Panc1 (cell line): ENCODE measurements around the gene BABAM2. TPM values are rescaled to one million over a fixed set of nuclear protein-coding genes. Genes with fewer than 3 reads are reported as not detected.

ENCODE experiments used
- ATAC-seq: fragments of 200-7000 bp; cut with Tn5 transposase; 2 replicates; pipeline ENCODE4 v1.9.1; 2020; ENCODE audit warnings: mild to moderate bottlenecking, moderate library complexity
- BruUV-seq: library from RNA; stranded (reverse); fragments of 400-500 nt; replicated peaks from 2 replicates; lab custom pipeline; 2021; lab: Mats Ljungman, UMichigan
- CTCF ChIA-PET: fragments of 300-600 bp; sonication (Branson Sonifier 250); formaldehyde crosslinking; loops from one replicate; lab custom pipeline; 2022; ENCODE audit warnings: antibody characterized with exemption; lab: Charles Lee
- POLR2A ChIA-PET: fragments of 300-600 bp; sonication (Branson Sonifier 250); formaldehyde crosslinking; loops from one replicate; lab custom pipeline; 2022; ENCODE audit warnings: antibody characterized with exemption; lab: Charles Lee
- DNase-seq: peaks from one replicate; pipeline ENCODE4 v3.0.0-alpha.2; 2010; ENCODE audit warnings: low read depth, low spot score
- H3K27ac ChIP-seq: 2 replicates; pipeline ENCODE4 v1.5.1; 2011; ENCODE audit warnings: mild to moderate bottlenecking, low read length, inconsistent platforms
- H3K27me3 ChIP-seq: fragments of 200-500 bp; sonication (Bioruptor generic); 2 replicates; pipeline ENCODE4 v1.6.0; 2014; ENCODE audit warnings: low read length, inconsistent platforms; ENCODE audit not compliant: control insufficient read depth, insufficient read depth
- H3K36me3 ChIP-seq: fragments of 200-500 bp; sonication (Bioruptor generic); 2 replicates; pipeline ENCODE4 v1.5.1; 2014; ENCODE audit warnings: inconsistent platforms, mild to moderate bottlenecking, low read length, moderate library complexity; ENCODE audit not compliant: control insufficient read depth, insufficient read depth
- H3K4me1 ChIP-seq: 2 replicates; pipeline ENCODE4 v1.5.1; 2011; ENCODE audit warnings: inconsistent platforms, mild to moderate bottlenecking, low read length, moderate library complexity; ENCODE audit not compliant: control insufficient read depth, insufficient read depth
- H3K4me3 ChIP-seq, 2 experiments: 2 replicates each; pipeline ENCODE4 v1.5.1; 2011 to 2012; ENCODE audit warnings: low read depth in 2 of 2, low read length in 2 of 2, mild to moderate bottlenecking in 2 of 2, inconsistent platforms in 1 of 2, moderate library complexity in 1 of 2
- H3K9me3 ChIP-seq: fragments of 200-500 bp; sonication (Bioruptor generic); 2 replicates; pipeline ENCODE4 v1.5.1; 2014; ENCODE audit warnings: low read depth, mild to moderate bottlenecking, inconsistent platforms, low read length, moderate library complexity; ENCODE audit not compliant: control insufficient read depth, insufficient read depth
- POLR2AphosphoS5 ChIP-seq: IDR thresholded peaks from 2 replicates; pipeline ENCODE4 v1.6.1; 2012; ENCODE audit warnings: mild to moderate bottlenecking, low read depth, low read length, moderate library complexity
- SIN3A ChIP-seq: IDR thresholded peaks from 2 replicates; pipeline ENCODE4 v1.6.1; 2012; ENCODE audit warnings: low read depth, mild to moderate bottlenecking, low read length, moderate library complexity, borderline replicate concordance; ENCODE audit not compliant: insufficient read depth
- TCF7L2 ChIP-seq: IDR thresholded peaks from 2 replicates; pipeline ENCODE4 v1.6.1; 2011; ENCODE audit warnings: mild to moderate bottlenecking, low read depth, low read length, inconsistent platforms
- in situ Hi-C: cut with HindIII; loops from 2 replicates; pipeline ENCODE4 v1.10.0; 2016; ENCODE audit warnings: low sequenced_read_pairs, low pct_unique_long_range_greater_than_20kb
- intact Hi-C: fragments of 100-400 bp; cut with micrococcal nuclease; formaldehyde crosslinking; loops from one replicate; pipeline ENCODE4 v1.10.0; 2022; ENCODE audit not compliant: unreplicated experiment
- total RNA-seq: library from RNA; stranded (reverse); gene quantifications from one replicate; pipeline ENCODE4 v1.2.1, GENCODE V29; 2021; ENCODE audit not compliant: unreplicated experiment
- TF ChIP-seq, protein P1 (sequence below): fragments of 450-650 bp; IDR thresholded peaks from 2 replicates; pipeline ENCODE4 v1.5.1; 2017; ENCODE audit warnings: mild to moderate bottlenecking
- TF ChIP-seq, protein P2 (sequence below), 2 experiments: IDR thresholded peaks; 2 replicates each; pipeline ENCODE4 v1.6.1; 2011 to 2012; ENCODE audit warnings: low read depth in 2 of 2, control low read depth in 1 of 2, low read length in 1 of 2, mild to moderate bottlenecking in 1 of 2, moderate library complexity in 1 of 2; ENCODE audit not compliant: insufficient read depth in 1 of 2

The BABAM2 gene
- total RNA-seq, 1 experiment from 2014 or later: 31.2 TPM

DNA sequence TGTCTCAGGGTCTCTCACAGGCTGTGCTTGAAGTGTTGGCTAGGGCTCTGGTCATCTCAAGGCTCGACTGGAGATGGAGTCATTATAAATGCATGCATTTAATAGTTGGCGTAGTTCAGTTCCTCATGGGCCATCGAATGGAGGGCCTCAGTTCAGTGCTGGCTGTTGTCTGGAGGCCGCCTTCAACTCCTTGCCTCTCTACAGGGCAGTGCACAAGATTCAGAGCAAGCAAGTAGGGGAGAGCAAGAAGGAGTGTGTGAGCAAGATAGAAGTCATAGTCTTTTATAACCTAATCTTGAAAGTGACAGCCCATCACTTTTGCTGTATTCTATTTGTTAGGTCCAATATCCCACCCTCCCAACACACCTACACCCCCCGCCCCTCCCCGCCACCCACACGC lies 137.5 kb downstream of the BABAM2 start:
- H3K36me3 ChIP-seq: no peaks in the 10 kb centered on the region
- DNase-seq (no peak), ATAC-seq (no peak)
- POLR2A ChIA-PET: no interaction called here
- TF ChIP-seq TCF7L2 (no peak), SIN3A (no peak), POLR2AphosphoS5 (no peak)
- TF ChIP-seq, protein P1, sequence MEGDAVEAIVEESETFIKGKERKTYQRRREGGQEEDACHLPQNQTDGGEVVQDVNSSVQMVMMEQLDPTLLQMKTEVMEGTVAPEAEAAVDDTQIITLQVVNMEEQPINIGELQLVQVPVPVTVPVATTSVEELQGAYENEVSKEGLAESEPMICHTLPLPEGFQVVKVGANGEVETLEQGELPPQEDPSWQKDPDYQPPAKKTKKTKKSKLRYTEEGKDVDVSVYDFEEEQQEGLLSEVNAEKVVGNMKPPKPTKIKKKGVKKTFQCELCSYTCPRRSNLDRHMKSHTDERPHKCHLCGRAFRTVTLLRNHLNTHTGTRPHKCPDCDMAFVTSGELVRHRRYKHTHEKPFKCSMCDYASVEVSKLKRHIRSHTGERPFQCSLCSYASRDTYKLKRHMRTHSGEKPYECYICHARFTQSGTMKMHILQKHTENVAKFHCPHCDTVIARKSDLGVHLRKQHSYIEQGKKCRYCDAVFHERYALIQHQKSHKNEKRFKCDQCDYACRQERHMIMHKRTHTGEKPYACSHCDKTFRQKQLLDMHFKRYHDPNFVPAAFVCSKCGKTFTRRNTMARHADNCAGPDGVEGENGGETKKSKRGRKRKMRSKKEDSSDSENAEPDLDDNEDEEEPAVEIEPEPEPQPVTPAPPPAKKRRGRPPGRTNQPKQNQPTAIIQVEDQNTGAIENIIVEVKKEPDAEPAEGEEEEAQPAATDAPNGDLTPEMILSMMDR: no peak
- TF ChIP-seq, protein P2, sequence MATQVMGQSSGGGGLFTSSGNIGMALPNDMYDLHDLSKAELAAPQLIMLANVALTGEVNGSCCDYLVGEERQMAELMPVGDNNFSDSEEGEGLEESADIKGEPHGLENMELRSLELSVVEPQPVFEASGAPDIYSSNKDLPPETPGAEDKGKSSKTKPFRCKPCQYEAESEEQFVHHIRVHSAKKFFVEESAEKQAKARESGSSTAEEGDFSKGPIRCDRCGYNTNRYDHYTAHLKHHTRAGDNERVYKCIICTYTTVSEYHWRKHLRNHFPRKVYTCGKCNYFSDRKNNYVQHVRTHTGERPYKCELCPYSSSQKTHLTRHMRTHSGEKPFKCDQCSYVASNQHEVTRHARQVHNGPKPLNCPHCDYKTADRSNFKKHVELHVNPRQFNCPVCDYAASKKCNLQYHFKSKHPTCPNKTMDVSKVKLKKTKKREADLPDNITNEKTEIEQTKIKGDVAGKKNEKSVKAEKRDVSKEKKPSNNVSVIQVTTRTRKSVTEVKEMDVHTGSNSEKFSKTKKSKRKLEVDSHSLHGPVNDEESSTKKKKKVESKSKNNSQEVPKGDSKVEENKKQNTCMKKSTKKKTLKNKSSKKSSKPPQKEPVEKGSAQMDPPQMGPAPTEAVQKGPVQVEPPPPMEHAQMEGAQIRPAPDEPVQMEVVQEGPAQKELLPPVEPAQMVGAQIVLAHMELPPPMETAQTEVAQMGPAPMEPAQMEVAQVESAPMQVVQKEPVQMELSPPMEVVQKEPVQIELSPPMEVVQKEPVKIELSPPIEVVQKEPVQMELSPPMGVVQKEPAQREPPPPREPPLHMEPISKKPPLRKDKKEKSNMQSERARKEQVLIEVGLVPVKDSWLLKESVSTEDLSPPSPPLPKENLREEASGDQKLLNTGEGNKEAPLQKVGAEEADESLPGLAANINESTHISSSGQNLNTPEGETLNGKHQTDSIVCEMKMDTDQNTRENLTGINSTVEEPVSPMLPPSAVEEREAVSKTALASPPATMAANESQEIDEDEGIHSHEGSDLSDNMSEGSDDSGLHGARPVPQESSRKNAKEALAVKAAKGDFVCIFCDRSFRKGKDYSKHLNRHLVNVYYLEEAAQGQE (IDR thresholded peaks at IDR 0.05; ENCODE audit: insufficient read depth in 1 of 2, low read depth in 2 of 2, low read length in 1 of 2): no peak
- no peaks in the 10 kb centered on the region for H3K27me3 ChIP-seq
- CTCF ChIA-PET: no interaction called here
- intact Hi-C loops: no loop called here
- H3K4me1 ChIP-seq: no peaks in the 10 kb centered on the region
- no peak overlapping the region for H3K27ac ChIP-seq
- no peaks in the 10 kb centered on the region for H3K9me3 ChIP-seq
- H3K4me3 ChIP-seq: no peak overlapping the region
- in situ Hi-C loops: no loop called here
- BruUV-seq: no TSS peak

DNA sequence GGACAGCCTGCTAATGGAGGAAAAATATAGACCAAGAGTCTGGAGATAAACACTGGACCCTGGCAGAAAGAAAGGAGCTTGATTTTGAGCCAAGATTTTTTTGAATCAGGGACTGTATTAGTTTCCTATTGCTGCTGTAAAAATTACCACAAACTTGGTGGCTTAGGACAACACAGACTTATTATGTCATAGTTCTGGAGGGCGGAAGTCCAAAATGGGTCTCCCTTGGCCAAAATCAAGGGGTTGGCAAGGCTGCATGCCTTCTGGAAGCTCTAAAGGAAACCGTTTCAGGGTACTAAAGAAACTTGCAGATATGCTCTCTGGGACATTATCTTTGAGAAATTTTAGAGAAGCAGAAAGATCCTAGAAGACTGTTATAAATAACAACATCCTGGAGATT lies 140.1 kb downstream of the BABAM2 start:
- DNase-seq: no peak
- no peaks in the 10 kb centered on the region for H3K9me3 ChIP-seq

DNA sequence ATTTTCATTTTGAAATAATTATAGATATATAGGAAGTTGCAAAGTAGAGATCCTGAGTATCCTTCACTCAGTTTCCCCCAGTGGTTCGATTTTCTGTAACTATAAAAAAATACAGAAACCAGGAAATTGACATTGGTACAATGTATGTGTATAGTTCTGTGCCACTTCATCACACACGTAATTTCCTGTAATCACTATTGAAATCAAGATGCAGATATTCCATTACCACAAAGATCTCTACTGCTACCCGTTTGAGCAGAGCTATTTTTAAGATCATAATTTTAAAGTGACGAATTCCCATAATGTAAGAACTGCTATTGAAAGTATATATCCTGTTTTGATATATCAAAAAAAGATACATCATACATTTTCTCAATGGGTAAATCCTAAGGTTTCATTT lies 142.3 kb downstream of the BABAM2 start:
- intact Hi-C loops (no loop called here), in situ Hi-C loops (no loop called here)
- BruUV-seq: no TSS peak
- ATAC-seq: no peak
- H3K36me3 ChIP-seq: no peaks in the 10 kb centered on the region
- H3K27ac ChIP-seq: no peak overlapping the region
- H3K9me3 ChIP-seq: no peaks in the 10 kb centered on the region
- ChIA-PET POLR2A (interaction anchor here (0.6 kb wide), 1 partner anchor 149 kb away, joined by 3 read pairs; no protein-coding TSS in a partner anchor), CTCF (no interaction called here)
- H3K4me1 ChIP-seq: no peaks in the 10 kb centered on the region
- no peak for DNase-seq
- no peak for TF ChIP-seq SIN3A
- TF ChIP-seq POLR2AphosphoS5: no peak
- TF ChIP-seq, protein P1: no peak
- TF ChIP-seq, protein P2 (IDR thresholded peaks at IDR 0.05; ENCODE audit: insufficient read depth in 1 of 2, low read depth in 2 of 2, low read length in 1 of 2): no peak
- TF ChIP-seq TCF7L2: no peak
- H3K27me3 ChIP-seq: no peaks in the 10 kb centered on the region
- no peak overlapping the region for H3K4me3 ChIP-seq

More for the DNA sequence above, 140.1 kb downstream of the BABAM2 start:
- Histone ChIP-seq H3K27me3 (no peaks in the 10 kb centered on the region), H3K27ac (no peak overlapping the region), H3K4me1 (no peaks in the 10 kb centered on the region), H3K36me3 (no peaks in the 10 kb centered on the region), H3K4me3 (no peak overlapping the region)
- in situ Hi-C loops: no loop called here
- ATAC-seq: no peak
- ChIA-PET POLR2A (no interaction called here), CTCF (no interaction called here)
- TF ChIP-seq SIN3A (no peak), TCF7L2 (no peak), POLR2AphosphoS5 (no peak)
- BruUV-seq: no TSS peak
- intact Hi-C loops: no loop called here
